HepG2 (cell line): ENCODE measurements around the gene UGP2. TPM values are rescaled to one million over a fixed set of nuclear protein-coding genes. Genes with fewer than 3 reads are reported as not detected.

Experiments used
- BCLAF1 ChIP-seq: fragments of 450-650 bp; IDR thresholded peaks from 2 replicates; pipeline ENCODE4 v1.6.1; 2017; ENCODE audit warnings: mild to moderate bottlenecking
- LRRFIP1 ChIP-seq: sonication (generic); formaldehyde crosslinking; conservative IDR thresholded peaks from 2 replicates; pipeline ENCODE4 v1.4.0; 2020; ENCODE audit warnings: missing genetic modification reagents
- PLRG1 ChIP-seq: fragments of 450-650 bp; conservative IDR thresholded peaks from 2 replicates; pipeline ENCODE4 v1.6.1; 2016
- RFXAP ChIP-seq: sonication (generic); formaldehyde crosslinking; IDR thresholded peaks from 2 replicates; pipeline ENCODE4 v1.4.0; 2020; ENCODE audit warnings: missing genetic modification reagents, borderline replicate concordance
- SKI ChIP-seq: fragments of 450-650 bp; IDR thresholded peaks from one replicate; pipeline ENCODE4 v1.6.1; 2018; ENCODE audit warnings: mild to moderate bottlenecking; ENCODE audit not compliant: partially characterized antibody
- SSRP1 ChIP-seq: IDR thresholded peaks from 2 replicates; pipeline ENCODE4 v1.6.1; 2016; ENCODE audit warnings: control low read depth
- TAF15 ChIP-seq: fragments of 200-400 bp; formaldehyde crosslinking; IDR thresholded peaks from one replicate; pipeline ENCODE4 v1.6.1; 2018; ENCODE audit warnings: mild to moderate bottlenecking, low read depth, low read length; ENCODE audit not compliant: poor library complexity, severe bottlenecking
- TEAD3 ChIP-seq: optimal IDR thresholded peaks from 2 replicates; pipeline ENCODE3; 2016; ENCODE audit warnings: borderline replicate concordance
- TEF ChIP-seq: sonication (generic); formaldehyde crosslinking; IDR thresholded peaks from 2 replicates; pipeline ENCODE4 v1.5.0; 2020; ENCODE audit warnings: missing genetic modification reagents
- ZBTB25 ChIP-seq: IDR thresholded peaks from 2 replicates; pipeline ENCODE4 v1.6.1; 2018; ENCODE audit warnings: missing genetic modification reagents
- ZBTB3 ChIP-seq: sonication (generic); formaldehyde crosslinking; IDR thresholded peaks from 2 replicates; pipeline ENCODE4 v1.4.0; 2020; ENCODE audit warnings: low read depth, mild to moderate bottlenecking, moderate library complexity, missing genetic modification reagents, borderline replicate concordance
- ZFP37 ChIP-seq: sonication (generic); formaldehyde crosslinking; IDR thresholded peaks from 2 replicates; pipeline ENCODE4 v1.4.0; 2020; ENCODE audit warnings: missing genetic modification reagents, borderline replicate concordance
- ZIK1 ChIP-seq: sonication (generic); formaldehyde crosslinking; IDR thresholded peaks from 2 replicates; pipeline ENCODE4 v1.5.0; 2020; ENCODE audit warnings: mild to moderate bottlenecking, low read depth, missing genetic modification reagents, borderline replicate concordance
- ZNF256 ChIP-seq: sonication (generic); formaldehyde crosslinking; conservative IDR thresholded peaks from 2 replicates; pipeline ENCODE4 v1.4.0; 2020; ENCODE audit warnings: missing genetic modification reagents
- ZNF501 ChIP-seq: sonication (generic); formaldehyde crosslinking; IDR thresholded peaks from 2 replicates; pipeline ENCODE4 v1.5.1; 2020; ENCODE audit warnings: mild to moderate bottlenecking, moderate library complexity, missing genetic modification reagents
- ZNF687 ChIP-seq: sonication (generic); formaldehyde crosslinking; IDR thresholded peaks from 2 replicates; pipeline ENCODE4 v1.5.1; 2020; ENCODE audit warnings: mild to moderate bottlenecking, missing genetic modification reagents, moderate library complexity
- polyA plus RNA-seq, 8 experiments: library from polyadenylated mRNA; depleted of rRNA in 3 of 8; stranded (reverse) in 7 of 8; unstranded in 1 of 8; fragments of >200 nt; fragmentation: Illumina TruSeq in 4 of 8; extraction: Trizol in 4 of 8; gene quantifications; 2 replicates each; pipeline versions ENCODE4 v1.2.1 to v1.2.3, GENCODE V29; 2011 to 2016; ENCODE audit warnings: low read depth in 4 of 8, missing spikeins in 1 of 8, mixed read lengths in 1 of 8; ENCODE audit not compliant: insufficient read depth in 1 of 8
- total RNA-seq, 5 experiments: library from RNA; depleted of rRNA; stranded (reverse); fragments of >200 nt; fragmentation: Illumina TruSeq; extraction: Trizol; gene quantifications; 2 replicates each; pipeline ENCODE4 v1.2.3, GENCODE V29; 2016; ENCODE audit warnings: low read depth in 1 of 5

The UGP2 gene
- total and polyA plus RNA-seq, 2 of the 13 experiments (the other 11 are each of a cell fraction or from before 2014, with no cell fraction given): 96.0 to 134 TPM

GRCh38 chr2:63819765-63820717 is 21.7 kb upstream of the UGP2 start (continued):
- TF ChIP-seq BCLAF1: no peak
- TF ChIP-seq SKI: peak; percentile 93
- TF ChIP-seq RFXAP: peak; percentile 76
- TF ChIP-seq TEAD3 (CRISPR knock-in tag): peak; percentile 93
- no peak for TF ChIP-seq TAF15
- no peak for TF ChIP-seq ZNF501
- TF ChIP-seq PLRG1: no peak
- no peak for TF ChIP-seq LRRFIP1 (CRISPR knock-in tag)
- peak; percentile 77; the same call in 1 of the 2 replicates for TF ChIP-seq ZNF256 (CRISPR knock-in tag)
- TF ChIP-seq ZNF687 (CRISPR knock-in tag): no peak
- TF ChIP-seq ZIK1: 0 out of 2 replicates have a peak, but pooled peaks have one; percentile 30
- TF ChIP-seq ZBTB3 (CRISPR knock-in tag): no peak
- no peak; the same call in 1 of the 2 replicates for TF ChIP-seq SSRP1
- TF ChIP-seq ZBTB25 (CRISPR knock-in tag): peak; percentile 84
- TF ChIP-seq TEF: peak; percentile 35; the same call in 1 of the 2 replicates
- peak; percentile 89 for TF ChIP-seq ZFP37 (CRISPR knock-in tag)
